Umbilical cord (tissue), 2 donors: Measurements from ENCODE around the gene FAM89B. TPM values are rescaled to one million over a fixed set of nuclear protein-coding genes. Genes with fewer than 3 reads are reported as not detected.

Experiments used
- DNase-seq: peaks from one replicate; pipeline ENCODE4 v3.0.0-alpha.2; 2015; ENCODE audit warnings: low spot score
- total RNA-seq: library from RNA; depleted of rRNA; stranded (reverse); fragments of >200 nt; gene quantifications from one replicate; pipeline ENCODE4 v1.2.3, GENCODE V29; 2014; ENCODE audit warnings: low replicate concordance; ENCODE audit not compliant: insufficient read depth

Gene FAM89B
- total RNA-seq, 1 donor from 2014 or later: 36.8 TPM

GRCh38 chr11:65588199-65589054 lies 16.1 kb downstream of the FAM89B start:
- no peak for DNase-seq

DNA sequence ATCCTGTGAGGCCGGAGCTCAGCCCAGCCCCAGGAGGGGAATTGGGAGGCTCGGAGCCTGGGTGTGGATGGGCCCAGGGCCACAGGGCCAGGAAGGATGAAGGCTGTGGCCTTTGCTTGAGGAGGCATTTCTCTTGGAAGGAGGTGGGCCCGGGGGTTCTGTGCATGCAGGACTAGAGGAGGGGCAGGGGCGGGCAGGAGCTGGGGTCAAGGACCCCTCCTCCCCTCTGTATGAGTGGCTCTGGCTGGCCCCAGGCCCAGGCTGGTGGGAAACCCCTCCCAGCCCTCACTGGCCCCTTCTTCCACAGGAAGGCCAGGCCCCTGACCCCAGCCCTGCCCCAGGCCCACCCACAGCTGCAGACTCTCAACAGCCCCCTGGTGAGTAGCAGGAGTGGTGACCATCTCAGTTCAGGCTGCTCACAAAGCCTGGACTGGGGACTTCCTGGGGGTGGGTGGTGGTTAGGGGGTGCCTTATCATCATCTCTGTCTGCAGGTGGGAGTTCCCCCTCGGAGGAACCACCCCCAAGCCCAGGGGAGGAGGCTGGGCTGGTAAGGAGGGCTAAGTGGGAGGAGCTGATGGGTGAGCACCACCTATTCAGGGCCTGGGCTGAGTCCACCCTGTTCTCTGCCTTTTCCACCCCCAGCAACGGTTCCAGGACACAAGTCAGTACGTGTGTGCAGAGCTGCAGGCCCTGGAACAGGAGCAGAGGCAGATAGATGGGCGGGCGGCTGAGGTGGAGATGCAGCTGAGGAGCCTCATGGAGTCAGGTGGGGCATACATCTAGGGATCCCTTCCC lies 17.3 kb downstream of the FAM89B start:
- no peak for DNase-seq

DNA sequence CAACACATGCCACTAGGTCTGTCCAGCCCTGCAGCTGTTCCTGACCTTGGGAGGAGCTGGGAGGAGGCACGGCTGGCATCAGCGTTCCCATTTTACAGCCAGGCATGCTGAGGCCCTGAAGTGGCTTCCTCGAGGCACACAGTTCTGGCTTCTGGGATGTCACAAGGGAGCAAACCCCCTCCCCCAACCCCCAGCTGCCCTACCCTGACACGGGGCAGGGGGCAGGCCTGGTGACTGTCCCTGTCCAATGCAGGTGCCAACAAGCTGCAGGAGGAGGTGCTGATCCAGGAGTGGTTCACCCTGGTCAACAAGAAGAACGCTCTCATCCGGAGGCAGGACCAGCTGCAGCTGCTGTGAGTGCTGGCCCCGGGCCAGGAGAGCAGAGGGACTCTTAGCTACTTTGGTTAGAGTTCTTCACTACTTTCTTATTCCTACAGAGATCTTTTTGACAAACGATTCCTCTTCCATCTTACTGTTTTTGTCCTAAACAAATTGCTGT lies 18.0 kb downstream of the FAM89B start:
- DNase-seq: no peak

DNA sequence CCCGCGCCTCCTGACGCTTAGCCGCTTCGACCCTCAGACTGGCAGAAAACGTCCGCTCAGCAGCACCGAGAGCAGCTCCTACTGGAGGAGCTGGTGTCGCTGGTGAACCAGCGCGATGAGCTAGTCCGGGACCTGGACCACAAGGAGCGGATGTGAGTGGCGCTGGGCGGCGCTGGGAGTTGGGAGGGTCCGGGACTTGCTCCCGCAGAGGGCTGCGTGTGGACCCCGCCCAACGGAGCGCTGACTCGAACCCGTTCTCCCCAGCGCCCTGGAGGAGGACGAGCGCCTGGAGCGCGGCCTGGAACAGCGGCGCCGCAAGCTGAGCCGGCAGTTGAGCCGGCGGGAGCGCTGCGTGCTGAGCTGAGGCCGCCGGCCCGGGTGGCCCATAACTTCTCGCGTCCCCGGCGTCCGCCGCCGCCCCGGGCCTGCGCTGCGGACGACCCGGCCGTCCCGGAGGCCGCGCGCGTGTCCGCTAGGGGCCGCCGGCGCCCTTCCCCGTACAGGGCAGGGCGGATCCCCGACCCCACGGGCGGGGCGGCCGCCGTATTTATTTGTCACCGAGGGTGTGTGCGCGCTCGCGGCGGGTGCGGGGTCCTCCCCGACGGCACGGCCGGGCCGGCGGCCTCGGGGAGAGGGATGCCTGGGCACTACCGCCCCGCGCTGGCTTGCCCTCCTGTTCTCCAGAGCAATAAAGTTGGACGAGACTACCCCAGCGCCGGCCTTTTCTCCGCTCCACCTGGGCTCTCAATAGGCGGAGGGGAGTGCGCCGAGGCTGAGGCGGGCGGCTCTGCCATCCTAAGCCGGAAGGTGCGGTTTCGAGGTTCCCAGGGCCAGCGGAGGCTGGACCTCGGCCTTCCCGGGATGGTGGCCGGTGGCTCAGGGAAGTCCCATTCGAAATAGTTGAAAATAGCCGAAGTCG lies 19.9 kb downstream of the FAM89B start:
- no peak for DNase-seq

DNA sequence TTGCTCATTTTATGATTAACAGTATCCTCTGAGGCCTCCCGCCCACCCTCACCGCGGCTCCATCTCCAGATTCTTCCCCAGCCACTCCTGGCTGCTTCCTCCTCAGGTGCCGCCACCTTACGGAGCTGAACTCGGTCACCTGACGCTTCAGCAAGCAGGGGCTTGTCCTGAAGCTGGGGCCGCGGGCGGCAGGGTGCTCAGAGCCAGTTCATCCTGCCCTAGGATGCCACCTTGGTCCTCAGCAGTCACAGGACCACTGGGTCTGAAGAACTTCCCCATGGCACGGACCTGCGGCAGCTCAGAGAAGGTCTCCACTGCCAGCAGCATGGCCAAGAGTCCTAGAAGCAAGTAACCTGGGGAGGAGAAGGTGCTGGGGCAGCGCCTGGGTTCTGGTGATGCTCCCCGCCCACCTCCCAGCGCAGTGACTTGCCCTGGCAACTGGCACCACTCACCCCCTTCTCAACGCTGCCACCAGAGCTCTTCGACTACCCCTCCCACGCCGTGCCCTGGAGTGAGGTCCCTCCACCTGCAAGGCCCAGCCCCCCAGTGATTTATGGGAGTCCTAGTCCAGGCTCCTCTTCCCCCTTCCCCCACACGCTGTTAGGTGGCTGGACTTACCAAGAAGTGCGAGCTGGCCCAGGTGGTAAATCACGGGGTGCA lies 20.6 kb downstream of the FAM89B start:
- DNase-seq: no peak

- DNase-seq: no peak
These were observed 21.4 kb downstream of the FAM89B start for GRCh38 chr11:65593518-65594414.

DNA sequence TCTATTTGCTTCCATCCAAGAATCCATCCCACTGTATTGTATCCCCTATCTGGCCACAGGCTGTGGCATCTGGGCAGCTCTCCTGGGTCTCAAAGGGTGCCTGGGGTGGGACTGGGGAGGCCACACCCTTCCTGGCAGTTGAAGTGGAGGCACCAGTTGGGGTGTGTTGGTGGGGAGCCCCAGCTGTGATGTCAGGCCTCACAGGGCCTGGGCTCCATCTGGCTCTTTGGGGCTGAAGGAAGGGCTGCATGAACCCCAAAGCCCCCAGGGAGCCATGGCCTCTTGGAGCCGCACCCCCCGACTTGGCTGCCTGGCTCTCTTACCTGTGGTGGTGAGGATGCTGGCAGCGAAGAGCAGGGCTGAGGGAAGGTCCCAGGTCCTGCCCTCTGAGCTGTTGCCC lies 22.8 kb downstream of the FAM89B start:
- DNase-seq: no peak

GRCh38 chr11:65595543-65596281 lies 23.4 kb downstream of the FAM89B start, which contains the start of gene KCNK7:
Gene KCNK7 (minus strand): TSS chr11:65595800. CDS start chr11:65595772, 28 bp downstream.
- DNase-seq: no peak

DNA sequence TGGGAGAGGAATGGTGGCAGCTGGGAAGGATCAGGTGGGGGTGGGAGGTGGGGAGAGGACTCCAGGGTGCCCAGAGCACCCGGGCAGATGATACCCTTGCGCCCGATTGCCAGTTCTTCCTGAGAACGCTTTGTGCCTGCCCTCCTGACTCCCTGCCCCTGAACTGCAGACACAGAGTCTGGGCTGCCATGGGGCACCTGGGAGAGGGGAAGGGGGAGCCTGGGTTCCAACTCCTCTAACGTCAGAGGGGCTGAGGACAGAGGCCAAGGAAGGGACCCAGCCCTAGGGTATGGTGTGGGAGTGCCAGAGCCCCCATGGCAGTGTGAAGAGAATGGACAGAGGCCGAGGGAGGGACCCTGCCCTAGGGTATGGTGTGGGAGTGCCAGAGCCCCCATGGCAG lies 24.2 kb downstream of the FAM89B start:
- no peak for DNase-seq

- no peak for DNase-seq
These were observed 25.9 kb downstream of the FAM89B start for GRCh38 chr11:65598258-65598699.

DNA sequence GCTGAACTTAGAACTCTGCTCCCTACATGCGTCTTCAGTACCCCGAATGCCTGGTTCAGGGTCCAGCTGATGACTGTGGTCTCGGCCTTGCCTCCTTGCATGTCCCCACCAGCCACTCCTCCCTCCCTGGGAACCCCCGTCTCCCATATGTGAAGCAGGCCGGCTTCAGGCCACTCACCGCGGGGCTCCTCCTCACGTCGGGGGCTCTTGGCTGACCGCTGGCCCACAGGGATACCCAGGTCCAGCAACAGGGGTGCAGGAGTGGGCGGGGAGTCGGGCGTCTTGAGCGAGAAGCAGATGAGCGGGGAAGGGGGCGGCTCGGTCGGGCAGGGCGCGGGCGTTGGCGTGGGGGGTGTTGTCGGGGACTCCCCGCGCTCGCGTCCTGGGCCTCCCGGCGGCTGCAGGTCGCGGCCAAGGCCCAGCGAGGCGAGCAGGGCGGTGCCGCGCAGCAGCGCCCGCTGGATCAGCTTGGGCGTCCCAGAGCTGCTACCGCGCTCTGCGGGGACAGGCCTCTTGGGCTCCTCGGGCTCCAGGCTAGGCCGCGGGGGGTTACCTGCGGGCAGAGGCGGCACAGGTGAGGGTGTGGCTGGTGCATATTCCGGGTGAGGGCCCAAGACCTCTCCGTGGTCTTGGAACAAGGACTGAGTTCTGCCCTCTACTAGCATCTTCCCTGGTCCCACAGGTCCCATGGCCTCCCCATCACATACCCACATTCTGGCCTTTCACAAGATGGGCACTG lies 27.0 kb downstream of the FAM89B start:
- DNase-seq: no peak

DNA sequence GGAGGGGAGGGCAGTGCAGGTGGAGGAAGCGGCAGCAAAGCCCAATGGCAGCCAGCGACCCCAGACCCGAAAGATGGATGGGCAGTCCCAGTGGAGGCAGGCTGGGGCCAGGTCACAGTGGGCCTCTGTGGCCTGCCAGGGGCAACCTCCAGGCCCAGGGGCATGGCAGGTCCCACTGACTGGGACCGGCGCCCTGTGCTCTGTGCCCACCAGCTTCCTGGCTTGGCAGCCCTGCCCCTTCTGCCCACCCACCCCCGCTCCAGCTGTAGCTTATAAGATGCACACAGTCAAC lies 27.6 kb downstream of the FAM89B start:
- DNase-seq: no peak

DNA sequence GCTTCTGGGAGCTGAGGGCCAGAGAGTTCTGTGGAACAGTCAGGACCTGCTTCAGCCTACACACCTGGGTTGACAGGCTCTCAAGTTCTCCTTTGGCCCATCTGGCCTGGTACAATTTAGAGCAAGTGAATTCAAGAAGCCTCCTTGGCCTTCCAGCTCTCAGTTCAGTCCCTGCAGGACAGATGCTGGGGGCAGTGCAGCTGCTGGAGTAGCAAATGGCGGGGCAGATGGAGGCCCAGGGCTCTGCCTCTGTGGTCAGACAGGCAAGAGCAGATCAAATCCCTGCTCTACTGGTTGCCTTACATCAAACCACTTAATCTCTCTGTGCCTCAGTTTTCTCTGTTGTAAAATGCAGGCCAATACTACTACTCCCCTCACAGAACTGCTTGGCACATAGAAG lies 31.9 kb downstream of the FAM89B start:
- DNase-seq: no peak

DNA sequence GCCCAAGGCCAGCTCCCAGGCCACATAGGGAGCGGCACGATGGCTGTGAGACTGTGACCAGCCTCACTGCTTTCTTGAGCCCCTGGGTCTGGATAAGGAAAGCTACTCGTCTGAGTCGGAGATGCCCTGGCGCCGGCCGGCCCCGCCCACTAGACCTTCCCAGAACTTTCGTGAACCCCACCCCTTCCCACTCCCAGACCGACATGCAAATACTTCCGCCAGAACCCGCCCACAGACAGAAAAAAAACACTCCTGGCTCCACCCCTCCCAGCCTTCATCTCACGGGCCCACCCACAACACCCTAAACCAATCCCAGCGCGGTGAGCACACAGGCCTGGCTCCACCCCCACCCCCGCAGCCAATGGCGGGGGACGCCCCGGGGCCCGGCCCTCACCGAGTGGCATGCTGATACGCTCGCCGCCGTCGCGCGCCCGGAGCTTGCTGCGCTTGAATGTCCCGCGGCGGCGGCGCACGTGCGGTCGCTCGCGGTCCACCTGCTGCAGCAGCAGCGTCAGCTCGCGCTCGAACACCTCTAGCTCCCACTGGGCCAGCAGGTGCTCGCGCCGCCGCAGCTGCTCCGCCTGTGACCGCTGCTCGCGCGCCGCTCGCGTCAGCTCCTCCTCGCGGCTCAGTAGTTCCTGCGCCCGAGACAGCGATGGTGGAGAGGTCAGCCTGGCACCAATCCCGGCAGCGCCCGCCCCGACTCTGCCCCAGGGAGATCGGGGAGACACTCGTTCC lies 34.7 kb downstream of the FAM89B start:
- peak; percentile 98 for DNase-seq

DNA sequence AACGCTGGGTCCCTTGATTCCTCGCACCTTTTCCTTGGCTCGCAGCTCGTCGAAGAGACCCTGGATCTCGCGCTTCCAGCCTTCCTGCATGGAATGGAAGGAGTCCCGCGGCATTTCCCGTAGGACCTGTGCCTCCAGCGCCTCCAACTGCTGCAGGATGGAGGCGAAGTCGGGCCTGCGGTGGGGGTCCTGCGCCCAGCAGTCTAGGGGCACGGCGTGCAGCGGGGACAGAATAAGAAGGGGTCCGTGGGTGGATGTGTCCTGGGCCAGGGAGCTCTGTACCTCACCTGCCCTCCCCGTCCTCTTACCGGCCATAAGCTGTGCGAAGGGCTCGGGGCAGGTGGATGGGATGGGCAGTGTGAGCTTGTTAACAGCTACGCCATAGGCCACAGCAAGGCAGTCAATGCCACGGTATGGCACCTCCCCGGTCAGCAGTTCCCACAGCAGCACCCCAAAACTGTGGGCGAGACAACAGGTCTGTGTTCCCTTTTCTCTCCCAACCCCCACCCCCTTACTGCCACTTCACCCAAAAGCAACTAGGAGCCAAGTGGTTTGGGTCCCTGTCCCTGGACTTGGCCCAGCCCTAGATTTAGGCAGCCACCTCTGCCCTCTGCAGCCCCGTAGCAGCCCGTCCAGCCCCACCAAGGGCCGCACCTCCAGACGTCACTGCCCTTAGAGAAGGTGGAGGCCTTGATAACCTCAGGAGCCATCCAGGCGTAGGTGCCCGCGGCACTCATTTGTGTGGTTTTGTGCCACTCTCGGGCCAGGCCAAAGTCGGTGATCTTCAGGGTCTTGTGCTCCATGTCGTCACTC lies 35.5 kb downstream of the FAM89B start:
- DNase-seq: no peak

GRCh38 chr11:65609229-65609628 lies 36.9 kb downstream of the FAM89B start:
- peak; percentile 58 for DNase-seq

DNA sequence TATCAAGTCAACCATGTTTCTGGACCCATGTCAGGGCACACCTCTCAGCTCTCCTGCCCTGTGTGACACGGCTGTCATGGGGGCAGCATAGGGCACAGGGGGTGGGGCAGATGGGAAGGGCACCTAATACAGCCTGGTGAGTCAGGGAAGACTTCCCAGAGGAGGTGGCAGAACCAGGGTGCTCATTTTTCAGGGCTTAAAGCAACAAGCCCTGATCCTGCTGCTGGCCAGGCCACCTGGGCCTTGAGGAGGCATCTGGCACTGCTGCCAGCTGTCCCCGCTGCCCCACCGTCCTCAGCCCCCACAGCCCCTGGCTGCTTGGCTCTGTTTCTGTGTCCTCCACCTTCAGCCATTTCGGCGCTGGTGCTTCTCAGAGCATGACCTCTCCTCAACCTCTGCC lies 37.3 kb downstream of the FAM89B start:
- DNase-seq: no peak
